ENCODE data around the gene THRB.
A peak's percentile ranks its signal among the peaks of the same experiment; 100 is the strongest.

The THRB gene

GRCh38 chr3:24348348-24348747 is 146.3 kb downstream of the THRB start:
- DNase-seq (ENCODE audit: low read depth) = no peak

GRCh38 chr3:24344784-24345439 is 149.7 kb downstream of the THRB start:
- no peak for DNase-seq (ENCODE audit: low read depth)

DNA sequence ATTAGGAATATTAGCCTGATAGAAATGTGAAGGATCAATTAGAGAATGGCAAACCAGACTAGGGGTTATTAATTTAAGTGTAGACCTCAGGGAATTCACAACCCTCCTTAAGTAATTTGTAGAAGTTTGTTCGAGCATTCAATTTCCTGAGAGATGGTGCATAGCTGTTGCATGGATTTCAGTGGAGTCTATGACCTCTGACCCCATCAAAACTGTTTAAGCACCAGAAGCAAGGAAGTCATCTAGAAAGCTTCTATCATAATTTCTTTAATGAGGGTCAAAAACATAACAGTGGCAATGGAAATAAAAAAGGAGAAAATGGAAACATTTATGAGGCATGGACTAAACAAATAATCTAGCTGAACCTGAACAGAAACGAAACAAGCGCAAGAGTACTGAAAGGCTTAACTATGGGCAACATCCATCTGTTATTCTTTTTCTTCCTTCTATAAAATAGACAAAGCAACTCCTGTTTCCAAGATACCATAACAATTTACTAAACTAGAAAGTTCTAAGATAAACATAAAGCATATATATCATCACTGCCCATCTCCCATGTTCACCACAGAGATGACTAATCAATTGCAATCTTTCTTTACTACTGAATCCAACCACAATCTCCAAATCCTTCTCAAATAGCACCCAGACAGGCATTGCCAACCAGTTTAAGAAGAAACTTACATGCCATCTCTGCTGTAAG is 151.4 kb downstream of the THRB start:
- DNase-seq (ENCODE audit: low read depth) = no peak

- DNase-seq (ENCODE audit: low read depth) = no peak
Measured at GRCh38 chr3:24342275-24342674, 152.4 kb downstream of the THRB start.

DNA sequence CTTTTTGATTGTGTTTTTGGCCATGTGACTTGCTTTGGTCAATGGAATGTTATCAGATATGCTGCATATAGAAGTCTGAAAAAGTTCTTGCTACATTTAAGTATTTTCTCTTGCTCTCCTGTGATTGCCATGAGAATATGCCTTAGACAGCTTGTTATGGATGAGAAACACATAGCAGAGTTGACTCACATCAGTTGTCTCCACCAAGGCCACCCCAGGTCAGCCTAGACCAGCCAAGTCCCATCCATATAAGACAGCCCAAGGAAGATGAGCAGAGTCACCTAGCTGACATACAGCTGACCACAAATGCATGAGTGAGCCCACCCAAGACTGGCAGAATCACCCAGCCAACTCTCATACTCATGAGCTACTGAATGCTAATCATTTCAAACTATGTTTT is 153.0 kb downstream of the THRB start:
- no peak for DNase-seq (ENCODE audit: low read depth)

DNA sequence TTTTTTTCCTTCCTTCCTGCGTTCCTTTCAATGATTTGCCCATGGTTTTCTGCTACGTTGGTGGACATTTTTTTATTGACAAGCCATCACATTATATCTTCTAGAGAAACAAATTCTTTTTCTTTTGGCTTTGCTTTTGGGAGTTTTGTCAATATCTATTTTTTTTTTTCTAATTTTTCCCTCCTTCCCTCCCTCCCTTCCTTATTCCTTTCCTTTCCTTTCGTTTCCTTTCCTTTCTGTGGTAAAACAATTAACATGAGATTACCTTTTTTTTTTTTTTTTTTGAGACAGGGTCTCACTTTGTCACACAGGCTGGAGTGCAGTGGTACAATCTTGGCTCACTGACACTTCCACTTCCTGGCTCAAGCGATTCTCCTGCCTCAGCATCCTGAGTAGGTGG is 153.7 kb downstream of the THRB start:
- no peak for DNase-seq (ENCODE audit: low read depth)

GRCh38 chr3:24340161-24340560 is 154.5 kb downstream of the THRB start:
- no peak for DNase-seq (ENCODE audit: low read depth)

DNA sequence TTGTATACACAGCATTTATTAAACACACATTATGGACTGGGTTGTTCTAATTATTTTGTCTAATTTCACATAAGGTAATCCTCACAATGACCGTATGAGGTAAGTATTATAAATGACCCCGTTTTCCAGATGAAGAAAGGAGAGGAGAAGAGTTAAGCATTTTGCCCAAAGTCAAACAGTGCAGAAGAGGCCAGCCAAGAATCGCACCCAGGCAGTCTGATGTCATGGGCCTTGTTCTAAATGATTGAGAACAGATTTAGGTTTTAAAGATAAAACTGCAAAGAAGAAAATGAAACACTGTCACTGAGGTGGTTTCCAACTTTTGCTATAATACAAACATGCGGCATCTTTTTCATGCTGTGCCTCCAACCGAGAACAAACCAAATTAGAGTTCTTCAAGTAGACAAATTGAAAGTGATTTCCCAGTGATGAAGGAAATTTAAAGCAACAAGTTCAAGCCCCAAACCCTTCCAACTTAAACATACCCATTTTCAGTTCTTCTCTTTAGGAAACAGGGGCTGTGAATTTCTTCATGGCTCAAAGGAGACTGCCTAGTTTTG is 155.3 kb downstream of the THRB start:
- DNase-seq (ENCODE audit: low read depth) = no peak

- no peak for DNase-seq (ENCODE audit: low read depth)
Measured at GRCh38 chr3:24338409-24339130, 156.1 kb downstream of the THRB start.

GRCh38 chr3:24336101-24336500 is 158.5 kb downstream of the THRB start:
- DNase-seq (ENCODE audit: low read depth) = no peak

DNA sequence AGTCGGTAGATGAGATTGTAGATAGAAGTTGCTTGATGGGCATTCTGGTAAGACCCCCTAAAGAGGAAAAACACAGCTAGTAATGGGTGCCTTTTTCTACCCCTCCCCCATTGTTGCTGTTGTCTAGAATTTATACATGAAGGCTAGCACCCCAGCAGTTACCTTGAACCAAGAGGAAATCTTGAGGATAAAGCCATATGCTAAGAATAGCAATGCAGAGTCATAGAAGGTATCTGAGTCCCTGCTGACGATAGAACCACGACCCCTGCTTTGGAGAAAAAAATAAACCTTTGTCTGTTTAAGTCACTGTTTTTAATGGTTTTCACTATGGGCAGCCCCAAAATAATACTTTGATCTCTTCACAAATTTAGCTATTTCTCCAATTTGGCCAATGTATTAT is 162.6 kb downstream of the THRB start:
- DNase-seq (ENCODE audit: low read depth) = no peak

DNA sequence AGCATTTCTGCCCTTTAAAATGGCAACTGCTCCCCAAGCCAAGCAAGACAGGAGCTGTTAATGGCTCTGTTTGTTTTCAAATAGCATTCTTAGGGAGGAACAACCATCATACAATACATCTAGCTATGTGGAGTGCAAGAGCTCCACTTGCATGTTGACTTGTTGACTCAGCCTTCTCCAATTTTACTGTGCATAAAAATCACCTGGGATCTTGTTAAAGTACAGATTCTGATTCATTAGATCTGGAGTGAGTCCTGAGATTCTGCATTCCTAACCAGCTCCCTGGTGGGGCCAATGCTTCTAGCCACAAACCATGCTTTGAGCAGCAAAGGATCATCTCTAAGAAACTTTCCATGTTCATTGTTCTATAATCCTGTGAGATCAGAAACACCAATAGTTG is 171.4 kb downstream of the THRB start:
- DNase-seq (ENCODE audit: low read depth) = no peak

- no peak for DNase-seq (ENCODE audit: low read depth)
Measured at GRCh38 chr3:24320601-24321000, 174.0 kb downstream of the THRB start.

- peak; percentile 51 for DNase-seq (ENCODE audit: low read depth)
Measured at GRCh38 chr3:24318677-24319287, 175.9 kb downstream of the THRB start.

- DNase-seq (ENCODE audit: low read depth) = no peak
Measured at GRCh38 chr3:24316887-24317383, 177.7 kb downstream of the THRB start.

- no peak for DNase-seq (ENCODE audit: low read depth)
Measured at GRCh38 chr3:24315971-24316370, 178.7 kb downstream of the THRB start.

DNA sequence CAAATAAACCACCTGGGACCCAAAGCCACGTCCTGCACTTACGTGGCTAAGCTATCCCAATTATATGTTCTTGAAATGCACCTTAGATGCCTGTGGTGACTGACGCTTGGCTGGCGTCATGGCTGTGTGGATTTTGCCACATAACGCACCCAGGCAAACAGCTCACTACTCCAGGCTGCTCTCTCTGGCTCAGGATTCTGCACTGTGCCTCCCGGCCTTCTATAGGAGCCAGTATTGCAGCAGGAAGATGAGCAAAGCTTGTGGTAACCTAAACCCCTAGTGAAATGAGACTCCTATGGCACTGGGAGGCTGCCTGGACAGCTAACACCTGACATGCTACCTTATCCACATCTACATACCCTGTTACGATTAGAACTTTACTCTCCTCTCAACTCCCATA is 179.3 kb downstream of the THRB start:
- no peak for DNase-seq (ENCODE audit: low read depth)

DNA sequence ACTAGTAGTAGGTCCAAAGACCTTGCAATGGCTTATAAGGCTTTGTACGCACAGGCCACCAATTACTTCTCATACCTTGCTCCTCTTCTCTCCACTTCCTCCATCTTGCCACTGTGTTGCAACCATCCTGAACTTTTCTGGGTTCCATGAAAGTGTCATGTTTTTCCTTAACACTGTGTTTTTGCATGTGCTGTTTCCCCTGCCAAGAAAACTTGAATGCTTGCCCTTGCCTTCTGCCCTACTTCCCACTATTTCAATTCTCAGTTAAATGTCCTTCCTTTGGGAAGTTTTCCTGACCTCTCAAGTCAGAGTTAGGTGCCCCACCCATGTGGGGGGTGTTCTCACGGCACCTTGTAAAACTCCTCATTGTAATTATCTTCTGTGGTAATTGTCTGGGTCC is 182.8 kb downstream of the THRB start:
- no peak for DNase-seq (ENCODE audit: low read depth)

- DNase-seq (ENCODE audit: low read depth) = no peak
Measured at GRCh38 chr3:24310887-24311286, 183.8 kb downstream of the THRB start.

GRCh38 chr3:24306518-24306917 is 188.1 kb downstream of the THRB start:
- no peak for DNase-seq (ENCODE audit: low read depth)

DNA sequence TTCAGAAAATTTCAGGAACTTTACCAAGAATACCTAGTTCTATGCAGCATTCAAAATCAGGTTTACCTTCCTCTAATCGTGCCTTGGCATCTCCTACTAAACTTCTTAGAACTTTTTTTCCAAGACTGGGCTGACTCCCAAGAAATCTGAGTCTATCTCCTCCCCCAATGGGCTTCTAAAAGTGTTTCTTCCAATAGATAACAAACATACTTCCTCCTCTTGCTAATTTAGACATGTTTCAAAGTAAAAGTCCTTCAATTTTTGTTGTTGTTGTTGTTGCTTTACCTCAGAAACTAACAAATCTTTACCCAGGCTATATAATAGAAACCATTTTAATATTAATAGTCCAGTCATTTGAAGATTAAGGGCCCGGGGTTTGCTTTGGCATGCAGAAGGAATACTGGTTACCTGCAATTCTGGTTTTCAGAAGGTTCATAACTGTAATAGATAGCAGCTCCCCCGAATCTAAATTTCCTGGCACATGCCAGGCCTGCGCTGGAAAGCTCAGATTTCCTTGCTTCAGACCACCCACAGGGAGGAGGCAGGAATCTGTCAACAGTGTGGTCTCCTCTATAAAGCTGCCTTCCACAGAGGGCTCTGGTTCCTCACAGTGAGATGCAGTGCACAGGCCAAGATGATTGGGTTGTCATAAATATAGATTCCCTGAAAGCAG is 188.7 kb downstream of the THRB start:
- no peak for DNase-seq (ENCODE audit: low read depth)

All from GM04503 (cell line).